A673 (cell line): ENCODE measurements around the gene FKBP14. TPM values are rescaled to one million over a fixed set of nuclear protein-coding genes. Genes with fewer than 3 reads are reported as not detected.

Source experiments
- BruUV-seq: library from RNA; stranded (reverse); fragments of 400-500 nt; replicated peaks from 2 replicates; lab custom pipeline; 2021; lab: Mats Ljungman, UMichigan
- CTCF ChIA-PET: fragments of 300-600 bp; sonication (Branson Sonifier 250); formaldehyde crosslinking; loops from one replicate; lab custom pipeline; 2022; ENCODE audit warnings: antibody characterized with exemption; lab: Charles Lee
- POLR2A ChIA-PET: fragments of 300-600 bp; sonication (Branson Sonifier 250); formaldehyde crosslinking; loops from one replicate; lab custom pipeline; 2022; ENCODE audit warnings: antibody characterized with exemption; ENCODE audit not compliant: low non-redundant PET; lab: Charles Lee
- DNase-seq: peaks from one replicate; pipeline ENCODE4 v3.0.0-alpha.2; 2015; ENCODE audit warnings: low spot score
- H3K27ac ChIP-seq: fragments of 200-600 bp; sonication (generic); 2 replicates; pipeline ENCODE4 v1.5.1; 2016; ENCODE audit warnings: mixed run types, low read depth, mild to moderate bottlenecking, mixed read lengths, antibody characterized with exemption, low read length; ENCODE audit not compliant: poor library complexity, severe bottlenecking
- H3K27me3 ChIP-seq: fragments of 200-600 bp; sonication (generic); replicated peaks from 2 replicates; pipeline ENCODE4 v1.6.1; 2017; ENCODE audit warnings: mixed run types, low read depth, mild to moderate bottlenecking, mixed read lengths, antibody characterized with exemption, low read length; ENCODE audit not compliant: insufficient read depth, poor library complexity
- H3K36me3 ChIP-seq: fragments of 200-600 bp; sonication (generic); 2 replicates; pipeline ENCODE4 v1.6.1; 2016; ENCODE audit warnings: mixed run types, mild to moderate bottlenecking, mixed read lengths, antibody characterized with exemption, low read length; ENCODE audit not compliant: insufficient read depth, poor library complexity, severe bottlenecking
- H3K4me1 ChIP-seq: fragments of 200-600 bp; sonication (generic); 2 replicates; pipeline ENCODE4 v1.6.1; 2017; ENCODE audit warnings: mixed run types, mild to moderate bottlenecking, mixed read lengths, antibody characterized with exemption, low read length; ENCODE audit not compliant: insufficient read depth, poor library complexity, severe bottlenecking
- H3K4me3 ChIP-seq: fragments of 200-600 bp; sonication (generic); 2 replicates; pipeline ENCODE4 v1.5.1; 2016; ENCODE audit warnings: low read depth, mixed run types, mild to moderate bottlenecking, mixed read lengths, low read length; ENCODE audit not compliant: poor library complexity, severe bottlenecking
- H3K9me3 ChIP-seq: fragments of 200-600 bp; sonication (generic); 2 replicates; pipeline ENCODE4 v1.6.1; 2016; ENCODE audit warnings: mixed run types, low read depth, mild to moderate bottlenecking, mixed read lengths, antibody characterized with exemption, low read length; ENCODE audit not compliant: poor library complexity, severe bottlenecking
- EZH2 ChIP-seq: fragments of 200-600 bp; sonication (generic); IDR thresholded peaks from 2 replicates; pipeline ENCODE4 v1.6.1; 2017; ENCODE audit warnings: borderline replicate concordance, low read depth, mild to moderate bottlenecking, mixed read lengths, antibody characterized with exemption, low read length; ENCODE audit not compliant: poor library complexity, severe bottlenecking
- intact Hi-C: fragments of 100-400 bp; cut with micrococcal nuclease; formaldehyde crosslinking; loops from one replicate; pipeline ENCODE4 v1.10.0; 2022; ENCODE audit not compliant: unreplicated experiment
- total RNA-seq: library from RNA; stranded (reverse); gene quantifications from 2 replicates; pipeline ENCODE4 v1.2.3, GENCODE V29; 2021
- TF ChIP-seq, protein P1 (sequence below): fragments of 300-800, 200-600 bp; sonication (generic); conservative IDR thresholded peaks from 2 replicates; pipeline ENCODE4 v1.5.1; 2017; ENCODE audit warnings: low read depth, mild to moderate bottlenecking, antibody characterized with exemption, low read length, moderate library complexity, mixed read lengths

FKBP14 gene
- total RNA-seq, 1 experiment from 2014 or later = 53.6 TPM

DNA sequence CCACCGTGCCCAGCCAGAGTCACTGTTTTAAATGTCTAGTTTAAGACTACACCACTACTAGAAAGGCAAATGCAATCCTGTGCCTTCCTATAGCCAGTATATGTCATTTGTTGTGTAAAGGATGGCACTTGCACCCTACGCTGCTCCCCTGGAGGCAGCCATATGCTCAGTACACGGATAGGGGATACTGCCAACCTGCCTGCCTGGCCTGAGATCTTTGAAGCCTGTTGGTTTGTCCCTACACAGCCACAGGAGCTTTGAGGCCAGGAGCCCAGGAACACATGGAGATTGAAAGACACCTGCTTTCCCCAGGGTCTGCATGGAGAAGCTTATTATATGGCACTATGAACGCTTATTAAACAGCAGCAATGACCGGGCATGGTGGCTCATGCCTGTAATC is 34.6 kb downstream of the FKBP14 start:
- no peak for DNase-seq
- H3K9me3 ChIP-seq = peaks cover 17% of the 10 kb centered on the region
- no TSS peak for BruUV-seq
- ChIA-PET CTCF (no interaction called here), POLR2A (interaction anchor here (0.6 kb wide), 1 partner anchor 35 kb away, joined by 5 read pairs; no protein-coding TSS in a partner anchor)
- H3K27me3 ChIP-seq = no peaks in the 10 kb centered on the region
- intact Hi-C loops = no loop called here
- peaks cover 15% of the 10 kb centered on the region for H3K4me1 ChIP-seq
- no peak for TF ChIP-seq EZH2
- TF ChIP-seq, protein P1, sequence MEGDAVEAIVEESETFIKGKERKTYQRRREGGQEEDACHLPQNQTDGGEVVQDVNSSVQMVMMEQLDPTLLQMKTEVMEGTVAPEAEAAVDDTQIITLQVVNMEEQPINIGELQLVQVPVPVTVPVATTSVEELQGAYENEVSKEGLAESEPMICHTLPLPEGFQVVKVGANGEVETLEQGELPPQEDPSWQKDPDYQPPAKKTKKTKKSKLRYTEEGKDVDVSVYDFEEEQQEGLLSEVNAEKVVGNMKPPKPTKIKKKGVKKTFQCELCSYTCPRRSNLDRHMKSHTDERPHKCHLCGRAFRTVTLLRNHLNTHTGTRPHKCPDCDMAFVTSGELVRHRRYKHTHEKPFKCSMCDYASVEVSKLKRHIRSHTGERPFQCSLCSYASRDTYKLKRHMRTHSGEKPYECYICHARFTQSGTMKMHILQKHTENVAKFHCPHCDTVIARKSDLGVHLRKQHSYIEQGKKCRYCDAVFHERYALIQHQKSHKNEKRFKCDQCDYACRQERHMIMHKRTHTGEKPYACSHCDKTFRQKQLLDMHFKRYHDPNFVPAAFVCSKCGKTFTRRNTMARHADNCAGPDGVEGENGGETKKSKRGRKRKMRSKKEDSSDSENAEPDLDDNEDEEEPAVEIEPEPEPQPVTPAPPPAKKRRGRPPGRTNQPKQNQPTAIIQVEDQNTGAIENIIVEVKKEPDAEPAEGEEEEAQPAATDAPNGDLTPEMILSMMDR = no peak
- no peaks in the 10 kb centered on the region for H3K36me3 ChIP-seq
- no peak overlapping the region for H3K27ac ChIP-seq
- H3K4me3 ChIP-seq = no peak overlapping the region

DNA sequence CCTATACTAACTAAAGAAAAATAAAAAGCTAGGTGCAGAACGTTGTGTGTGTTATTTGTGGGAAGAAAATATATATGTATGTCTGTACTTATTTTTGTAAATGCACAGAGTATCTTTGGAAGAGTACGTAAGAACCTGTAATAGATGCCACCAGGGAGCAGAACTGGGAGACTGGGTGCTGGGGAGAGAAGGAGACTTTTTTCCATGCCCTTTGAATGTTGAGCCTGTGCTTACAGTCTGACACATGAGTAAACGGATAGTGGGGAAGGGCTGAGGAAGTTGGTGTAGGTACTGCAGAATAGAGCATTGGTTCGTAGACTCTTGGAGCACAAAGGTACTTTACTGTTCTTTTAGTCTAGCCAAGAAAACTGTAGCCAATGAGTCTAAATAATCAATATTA is 35.6 kb downstream of the FKBP14 start:
- no peaks in the 10 kb centered on the region for H3K36me3 ChIP-seq
- no peak overlapping the region for H3K27ac ChIP-seq
- intact Hi-C loops = no loop called here
- no TSS peak for BruUV-seq
- ChIA-PET CTCF (no interaction called here), POLR2A (no interaction called here)
- no peak overlapping the region for H3K4me3 ChIP-seq
- peaks cover 16% of the 10 kb centered on the region for H3K4me1 ChIP-seq
- DNase-seq = no peak
- TF ChIP-seq, protein P1 = no peak
- TF ChIP-seq EZH2 = no peak
- H3K9me3 ChIP-seq = peaks cover 10% of the 10 kb centered on the region
- H3K27me3 ChIP-seq = no peaks in the 10 kb centered on the region

DNA sequence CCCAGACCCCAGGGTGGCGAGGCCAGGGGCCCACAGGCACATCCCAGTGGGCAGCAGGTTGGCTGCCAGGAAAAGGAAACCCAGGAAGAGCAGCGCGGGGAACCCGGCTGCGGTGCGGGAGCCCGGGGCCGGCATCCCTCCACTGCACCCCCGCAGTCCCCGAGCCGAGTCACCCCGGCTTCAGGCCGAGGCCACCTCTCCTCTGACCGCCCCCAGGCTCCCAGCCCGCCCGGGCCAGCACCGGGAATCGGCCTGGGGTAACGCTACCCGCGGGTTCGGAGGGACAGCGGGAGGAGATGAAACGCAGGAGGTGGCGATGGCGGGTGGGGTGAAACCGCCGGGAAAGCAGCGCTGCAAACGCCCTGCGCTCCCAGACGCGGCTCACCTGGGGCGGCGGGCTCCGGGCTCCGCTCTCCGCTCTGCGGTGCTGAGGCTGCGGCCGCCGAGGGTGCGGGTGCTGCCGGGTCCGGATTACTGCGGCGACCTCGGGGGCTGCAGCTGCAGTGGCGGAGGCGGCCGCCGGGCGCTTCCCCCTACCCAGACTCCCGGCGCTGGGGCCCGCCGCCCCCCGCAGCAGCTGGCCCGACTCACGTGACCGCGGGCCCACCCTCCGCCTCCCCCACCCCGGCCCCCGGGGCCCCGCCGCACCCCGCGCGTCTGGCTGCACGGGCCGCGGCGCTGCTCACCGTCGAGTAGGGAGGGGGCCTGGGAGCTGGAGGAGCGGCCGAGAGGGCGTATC is 37.1 kb downstream of the FKBP14 start, which contains the start of gene SCRN1:
Gene SCRN1, minus strand, starts transcription at position 545 of the 739 bp plus-strand sequence. CDS start 20,734 bp downstream, outside the sequence.
- intact Hi-C loops = loop anchor here (2.0 kb wide), 1 partner anchor 37 kb away; the partner anchor contains the start of gene FKBP14
- H3K4me1 ChIP-seq = peaks cover 16% of the 10 kb centered on the region
- H3K36me3 ChIP-seq = no peaks in the 10 kb centered on the region
- ChIA-PET CTCF (interaction anchor here (0.6 kb wide), 1 partner anchor 1033 kb away, joined by 6 read pairs; no protein-coding TSS in a partner anchor), POLR2A (interaction anchor here (0.6 kb wide), 1 partner anchor 813 kb away, joined by 15 read pairs; no protein-coding TSS in a partner anchor)
- peaks cover 10% of the 10 kb centered on the region for H3K9me3 ChIP-seq
- TF ChIP-seq EZH2 = no peak
- TF ChIP-seq, protein P1 = no peak
- peak within 1 kb of the TSS; percentile 93 for H3K27ac ChIP-seq
- DNase-seq = peak; percentile 71
- no peaks in the 10 kb centered on the region for H3K27me3 ChIP-seq
- BruUV-seq = no TSS peak
- H3K4me3 ChIP-seq = peak within 1 kb of the TSS; percentile 100
